ENCODE results near the gene EXOC6B. TPM values are rescaled to one million over a fixed set of nuclear protein-coding genes. Genes with fewer than 3 reads are reported as not detected.

Gene EXOC6B
- total RNA-seq, 2 donors from 2014 or later = 16.6 to 36.6 TPM

DNA sequence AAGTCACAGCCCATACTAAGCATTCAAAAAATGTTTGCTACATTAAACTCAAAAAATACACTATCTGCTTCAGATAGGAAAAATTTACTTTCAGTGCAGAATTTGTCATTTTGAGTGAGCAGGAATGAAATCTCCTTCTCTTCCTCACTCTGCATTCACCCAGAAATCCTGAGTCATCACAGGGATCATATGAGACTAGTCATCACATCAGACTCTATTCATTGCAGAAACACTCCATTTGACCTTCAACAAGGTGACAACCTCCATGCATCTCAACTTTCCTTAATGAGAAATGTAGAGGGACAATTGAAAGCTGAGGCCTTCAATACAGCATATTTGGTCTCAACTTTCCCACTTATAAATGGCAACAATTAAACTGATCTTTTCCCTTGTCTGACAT, 547.8 kb downstream of the EXOC6B start:
- intact Hi-C loops (cut with DNase I) = no loop called here
- DNase-seq (ENCODE audit: low spot score) = no peak
- TF ChIP-seq POLR2AphosphoS5 (IDR thresholded peaks at IDR 0.05) = no peak
- no peak for TF ChIP-seq POLR2A (IDR thresholded peaks at IDR 0.05)
- TF ChIP-seq, protein P1, sequence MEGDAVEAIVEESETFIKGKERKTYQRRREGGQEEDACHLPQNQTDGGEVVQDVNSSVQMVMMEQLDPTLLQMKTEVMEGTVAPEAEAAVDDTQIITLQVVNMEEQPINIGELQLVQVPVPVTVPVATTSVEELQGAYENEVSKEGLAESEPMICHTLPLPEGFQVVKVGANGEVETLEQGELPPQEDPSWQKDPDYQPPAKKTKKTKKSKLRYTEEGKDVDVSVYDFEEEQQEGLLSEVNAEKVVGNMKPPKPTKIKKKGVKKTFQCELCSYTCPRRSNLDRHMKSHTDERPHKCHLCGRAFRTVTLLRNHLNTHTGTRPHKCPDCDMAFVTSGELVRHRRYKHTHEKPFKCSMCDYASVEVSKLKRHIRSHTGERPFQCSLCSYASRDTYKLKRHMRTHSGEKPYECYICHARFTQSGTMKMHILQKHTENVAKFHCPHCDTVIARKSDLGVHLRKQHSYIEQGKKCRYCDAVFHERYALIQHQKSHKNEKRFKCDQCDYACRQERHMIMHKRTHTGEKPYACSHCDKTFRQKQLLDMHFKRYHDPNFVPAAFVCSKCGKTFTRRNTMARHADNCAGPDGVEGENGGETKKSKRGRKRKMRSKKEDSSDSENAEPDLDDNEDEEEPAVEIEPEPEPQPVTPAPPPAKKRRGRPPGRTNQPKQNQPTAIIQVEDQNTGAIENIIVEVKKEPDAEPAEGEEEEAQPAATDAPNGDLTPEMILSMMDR (IDR thresholded peaks at IDR 0.05) = no peak
- no peaks in the 10 kb centered on the region for H3K4me1 ChIP-seq (replicated peaks)
- no peaks in the 10 kb centered on the region for H3K36me3 ChIP-seq
- no peaks in the 10 kb centered on the region for H3K9me3 ChIP-seq
- no peaks in the 10 kb centered on the region for H3K27me3 ChIP-seq (replicated peaks; ENCODE audit: insufficient read depth)
- no peak overlapping the region for H3K27ac ChIP-seq
- H3K4me3 ChIP-seq = no peak overlapping the region

- Histone ChIP-seq H3K4me3 (no peak overlapping the region), H3K27ac (no peak overlapping the region), H3K36me3 (no peaks in the 10 kb centered on the region), H3K27me3 (replicated peaks; ENCODE audit: insufficient read depth) (no peaks in the 10 kb centered on the region), H3K9me3 (no peaks in the 10 kb centered on the region), H3K4me1 (replicated peaks) (no peaks in the 10 kb centered on the region)
- DNase-seq (ENCODE audit: low spot score) = no peak
- intact Hi-C loops (cut with DNase I) = no loop called here
- TF ChIP-seq POLR2AphosphoS5 (IDR thresholded peaks at IDR 0.05) = no peak
- TF ChIP-seq POLR2A (IDR thresholded peaks at IDR 0.05) = no peak
- TF ChIP-seq, protein P1 (IDR thresholded peaks at IDR 0.05) = no peak
- 71% methylated on average over 1 of the region's 1 CpG for WGBS
Observed at GRCh38 chr2:72276876-72277275, 549.0 kb downstream of the EXOC6B start.

GRCh38 chr2:72276356-72276755, 549.5 kb downstream of the EXOC6B start:
- H3K36me3 ChIP-seq = no peaks in the 10 kb centered on the region
- H3K9me3 ChIP-seq = no peaks in the 10 kb centered on the region
- intact Hi-C loops (cut with DNase I) = no loop called here
- DNase-seq (ENCODE audit: low spot score) = no peak
- TF ChIP-seq, protein P1 (IDR thresholded peaks at IDR 0.05) = no peak
- TF ChIP-seq POLR2AphosphoS5 (IDR thresholded peaks at IDR 0.05) = no peak
- no peak for TF ChIP-seq POLR2A (IDR thresholded peaks at IDR 0.05)
- no peaks in the 10 kb centered on the region for H3K4me1 ChIP-seq (replicated peaks)
- 93% methylated on average over 1 of the region's 1 CpG for WGBS
- H3K27ac ChIP-seq = no peak overlapping the region
- H3K4me3 ChIP-seq = no peak overlapping the region
- no peaks in the 10 kb centered on the region for H3K27me3 ChIP-seq (replicated peaks; ENCODE audit: insufficient read depth)

- no peaks in the 10 kb centered on the region for H3K9me3 ChIP-seq
- no peaks in the 10 kb centered on the region for H3K27me3 ChIP-seq (replicated peaks; ENCODE audit: insufficient read depth)
- no peak for DNase-seq (ENCODE audit: low spot score)
- no peaks in the 10 kb centered on the region for H3K4me1 ChIP-seq (replicated peaks)
- H3K36me3 ChIP-seq = no peaks in the 10 kb centered on the region
- TF ChIP-seq POLR2AphosphoS5 (IDR thresholded peaks at IDR 0.05) = no peak
- no peak for TF ChIP-seq POLR2A (IDR thresholded peaks at IDR 0.05)
- TF ChIP-seq, protein P1 (IDR thresholded peaks at IDR 0.05) = no peak
- 52% methylated on average over 2 of the region's 2 CpGs for whole genome bisulfite sequencing
- H3K4me3 ChIP-seq = no peak overlapping the region
- intact Hi-C loops (cut with DNase I) = no loop called here
- no peak overlapping the region for H3K27ac ChIP-seq
Observed at GRCh38 chr2:72275084-72275483, 550.7 kb downstream of the EXOC6B start.

GRCh38 chr2:72274380-72274797, 551.4 kb downstream of the EXOC6B start:
- Histone ChIP-seq H3K4me1 (replicated peaks) (no peaks in the 10 kb centered on the region), H3K9me3 (no peaks in the 10 kb centered on the region), H3K27ac (no peak overlapping the region), H3K27me3 (replicated peaks; ENCODE audit: insufficient read depth) (no peaks in the 10 kb centered on the region), H3K4me3 (no peak overlapping the region), H3K36me3 (no peaks in the 10 kb centered on the region)
- 8% methylated on average over 4 of the region's 4 CpGs for WGBS
- intact Hi-C loops (cut with DNase I) = no loop called here
- DNase-seq (ENCODE audit: low spot score) = no peak
- no peak for TF ChIP-seq POLR2A (IDR thresholded peaks at IDR 0.05)
- TF ChIP-seq, protein P1 (IDR thresholded peaks at IDR 0.05) = no peak
- TF ChIP-seq POLR2AphosphoS5 (IDR thresholded peaks at IDR 0.05) = no peak

Measured in prostate gland (tissue), 2 donors.